Aorta (tissue), 5 donors: Measurements from ENCODE around the gene HOXA5. TPM values are rescaled to one million over a fixed set of nuclear protein-coding genes. Genes with fewer than 3 reads are reported as not detected.

Experiments
- ATAC-seq: fragments of 200-7000 bp; cut with Tn5 transposase; one replicate; pipeline ENCODE4 v1.9.1; 2022; ENCODE audit warnings: moderate library complexity; ENCODE audit not compliant: low FRiP score
- DNase-seq, 2 donors: peaks; one replicate each; pipeline ENCODE4 v3.0.0-alpha.2; 2020
- H3K27ac ChIP-seq, 2 donors: one replicate each; pipeline ENCODE4 v1.5.1; 2013; ENCODE audit warnings: low read length in 2 of 2, mild to moderate bottlenecking in 2 of 2, moderate library complexity in 2 of 2, control low read depth in 1 of 2, inconsistent platforms in 1 of 2, low read depth in 1 of 2
- H3K27me3 ChIP-seq, 2 donors: one replicate each; pipeline ENCODE4 v1.6.1; 2013; ENCODE audit warnings: control low read depth in 1 of 2, low read length in 1 of 2, mild to moderate bottlenecking in 1 of 2, moderate library complexity in 1 of 2; ENCODE audit not compliant: insufficient read depth in 2 of 2, control insufficient read depth in 1 of 2
- H3K36me3 ChIP-seq, 2 donors: one replicate each; pipeline ENCODE4 v1.6.1; 2013; ENCODE audit warnings: control low read depth in 1 of 2, low read length in 1 of 2, mild to moderate bottlenecking in 1 of 2; ENCODE audit not compliant: insufficient read depth in 2 of 2, control insufficient read depth in 1 of 2
- H3K4me1 ChIP-seq, 2 donors: one replicate each; pipeline ENCODE4 v1.6.1; 2013; ENCODE audit warnings: low read length in 2 of 2, control low read depth in 1 of 2, mild to moderate bottlenecking in 1 of 2, moderate library complexity in 1 of 2; ENCODE audit not compliant: insufficient read depth in 2 of 2, control insufficient read depth in 1 of 2
- H3K4me3 ChIP-seq, 2 donors: one replicate each; pipeline ENCODE4 v1.5.1; 2013; ENCODE audit warnings: low read length in 2 of 2, control low read depth in 1 of 2, mild to moderate bottlenecking in 1 of 2
- H3K9me3 ChIP-seq: one replicate; pipeline ENCODE4 v1.6.1; 2013; ENCODE audit warnings: mild to moderate bottlenecking, low read length; ENCODE audit not compliant: control insufficient read depth
- WGBS, 2 donors: extraction: QIAGEN DNeasy Blood & Tissue Kit; methylation state at CpG; one replicate each; pipeline ENCODE4 v1.1.7; 2013; 5-methylcytosine and 5-hydroxymethylcytosine counted together
- intact Hi-C, 2 donors: fragments of 100-400 bp; cut with DNase I; formaldehyde crosslinking; loops; one replicate each; pipeline versions ENCODE4 v1.14.2 to v1.15.0; 2022
- polyA plus RNA-seq, 2 donors: library from polyadenylated mRNA; stranded (reverse); fragments of 200-250 nt; gene quantifications; one replicate each; pipeline ENCODE4 v1.2.3, GENCODE V29; 2013
- total RNA-seq, 2 donors: library from RNA; stranded (reverse); fragmentation: NEBNext Ultra II Directional; extraction: Animal tissue kit (Norgen Biotek cat#: 25700); gene quantifications; one replicate each; pipeline ENCODE4 v1.2.1, GENCODE V29; 2021
- donor health status: healthy with polysubstance abuse.
- donor health status: Bipolar disorder and iron deficiency.
- donor health status: DM: no; HTN: no; CAD: no.
- donor health status: DM: no; HTN: no; CAD: no.
- donor health status: DM: yes; HTN: yes; CAD: no.

HOXA5 gene
- total and polyA plus RNA-seq, 4 donors: 1.6 to 11.8 (median 5.4) TPM

DNA sequence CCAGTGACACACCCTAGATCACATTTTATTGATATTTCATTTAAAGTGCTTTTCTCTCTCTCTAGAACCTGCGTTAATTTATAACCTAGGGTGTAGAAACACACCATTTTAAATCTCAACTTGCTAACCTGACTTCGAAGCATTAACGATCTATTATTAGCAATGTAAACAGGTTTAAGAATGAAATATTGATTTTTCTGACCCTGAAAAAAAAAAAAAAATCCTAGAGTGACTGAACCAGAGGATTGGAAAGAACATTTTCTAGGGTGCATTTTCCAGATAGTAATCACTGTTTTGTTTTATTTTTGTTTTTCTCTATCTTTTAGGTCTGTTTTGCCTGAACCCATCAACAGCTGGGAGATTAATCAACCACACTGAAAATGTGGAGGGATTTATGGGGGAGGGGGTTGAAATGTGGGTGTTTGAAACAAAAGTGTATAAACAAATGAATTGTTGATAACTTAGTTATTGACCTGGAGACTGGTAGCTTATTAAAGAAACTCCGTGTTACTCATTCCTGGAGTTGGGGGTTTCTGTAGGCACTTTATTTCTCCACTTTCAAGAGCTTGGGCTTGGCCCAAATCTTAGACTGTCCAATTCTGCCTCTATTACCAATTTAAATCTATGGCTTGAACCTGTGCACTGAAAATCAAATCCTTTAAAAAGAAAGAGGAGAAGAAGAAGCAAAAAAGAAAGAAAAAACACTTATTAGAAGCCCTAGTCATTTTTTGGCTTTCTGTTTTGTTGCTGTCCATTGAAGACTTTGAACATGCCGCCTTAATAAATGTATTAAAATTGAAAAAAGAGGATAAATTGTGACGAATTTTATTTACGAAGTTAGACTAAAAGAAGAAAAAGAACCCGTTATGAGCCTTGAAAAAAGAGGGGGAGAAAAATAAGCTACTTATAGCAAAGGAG is 43.8 kb downstream of the HOXA5 start:
- Histone ChIP-seq H3K4me1 (no peaks in the 10 kb centered on the region), H3K27me3 (no peaks in the 10 kb centered on the region), H3K4me3 (peak overlapping the region in 1 of 2 donors; percentile 80), H3K36me3 (no peaks in the 10 kb centered on the region), H3K9me3 (no peaks in the 10 kb centered on the region), H3K27ac (peak overlapping the region; percentile 53 to 73)
- DNase-seq (no peak), ATAC-seq (no peak)
- intact Hi-C loops: loop anchor here (2.0 to 5.0 kb wide), 5 partner anchors 33 to 1243 kb away; partner anchors contain the start of genes HOXA4 (in 1 of the 2), HOXA5 (in 1 of the 2) and SKAP2 (in 1 of the 2)
- 34 to 36% methylated on average over 8 of the region's 8 CpGs for WGBS, 2 donors

DNA sequence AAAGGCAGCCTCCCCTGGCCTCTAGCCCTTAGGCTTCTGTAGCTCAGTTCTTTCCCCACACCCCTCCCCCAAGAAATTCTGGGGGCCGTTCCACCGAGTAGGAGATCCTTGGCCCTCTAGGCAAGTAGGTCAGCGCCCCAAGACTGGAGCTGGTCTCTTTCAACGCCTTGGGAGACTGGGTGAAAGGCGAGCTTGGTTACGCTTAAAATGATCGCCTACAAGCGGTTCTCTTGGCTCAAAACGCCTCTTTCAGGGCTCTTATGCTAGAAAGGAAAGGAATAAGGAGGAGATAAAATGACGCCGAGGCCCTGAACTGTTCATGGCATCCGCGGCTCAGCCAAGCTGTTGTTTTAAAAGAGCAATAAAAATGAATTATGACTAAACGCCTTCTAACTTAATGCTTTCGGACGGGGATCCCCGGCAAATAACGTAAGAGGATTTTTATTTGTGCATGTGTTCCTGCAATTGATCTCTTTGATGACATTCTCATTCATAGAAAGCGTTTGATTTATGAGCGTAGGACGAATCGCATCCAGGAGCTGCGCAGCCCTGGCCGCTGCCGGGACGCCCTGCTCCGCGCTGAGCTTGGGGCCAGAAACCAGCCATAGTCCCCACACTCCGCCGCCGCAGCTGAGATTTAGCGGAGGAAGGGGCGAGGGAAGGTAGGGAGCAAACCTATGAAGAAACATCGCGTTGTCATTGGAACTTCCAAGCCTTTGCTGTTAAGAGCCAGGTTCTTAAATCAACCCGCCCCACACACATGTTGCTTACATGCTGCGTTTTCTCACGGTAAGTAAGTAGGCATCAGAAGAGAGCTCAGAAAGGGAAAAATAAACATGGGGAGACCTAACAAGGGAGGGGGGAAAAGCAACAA is 44.7 kb downstream of the HOXA5 start:
- no peaks in the 10 kb centered on the region for H3K27me3 ChIP-seq
- no peaks in the 10 kb centered on the region for H3K9me3 ChIP-seq
- H3K27ac ChIP-seq: peak overlapping the region; percentile 53 to 73
- H3K4me1 ChIP-seq: no peaks in the 10 kb centered on the region
- DNase-seq (peak in 1 of 2 donors; percentile 57), ATAC-seq (peak; percentile 36)
- peak overlapping the region; percentile 80 to 91 for H3K4me3 ChIP-seq
- intact Hi-C loops: loop anchor here (2.0 to 5.0 kb wide), 4 partner anchors 33 to 1242 kb away; partner anchors contain the start of genes HOXA4 (in 1 of the 2) and HOXA5 (in 1 of the 2)
- 3 to 6% methylated on average over 38 of the region's 38 CpGs for WGBS, 2 donors
- H3K36me3 ChIP-seq: no peaks in the 10 kb centered on the region

DNA sequence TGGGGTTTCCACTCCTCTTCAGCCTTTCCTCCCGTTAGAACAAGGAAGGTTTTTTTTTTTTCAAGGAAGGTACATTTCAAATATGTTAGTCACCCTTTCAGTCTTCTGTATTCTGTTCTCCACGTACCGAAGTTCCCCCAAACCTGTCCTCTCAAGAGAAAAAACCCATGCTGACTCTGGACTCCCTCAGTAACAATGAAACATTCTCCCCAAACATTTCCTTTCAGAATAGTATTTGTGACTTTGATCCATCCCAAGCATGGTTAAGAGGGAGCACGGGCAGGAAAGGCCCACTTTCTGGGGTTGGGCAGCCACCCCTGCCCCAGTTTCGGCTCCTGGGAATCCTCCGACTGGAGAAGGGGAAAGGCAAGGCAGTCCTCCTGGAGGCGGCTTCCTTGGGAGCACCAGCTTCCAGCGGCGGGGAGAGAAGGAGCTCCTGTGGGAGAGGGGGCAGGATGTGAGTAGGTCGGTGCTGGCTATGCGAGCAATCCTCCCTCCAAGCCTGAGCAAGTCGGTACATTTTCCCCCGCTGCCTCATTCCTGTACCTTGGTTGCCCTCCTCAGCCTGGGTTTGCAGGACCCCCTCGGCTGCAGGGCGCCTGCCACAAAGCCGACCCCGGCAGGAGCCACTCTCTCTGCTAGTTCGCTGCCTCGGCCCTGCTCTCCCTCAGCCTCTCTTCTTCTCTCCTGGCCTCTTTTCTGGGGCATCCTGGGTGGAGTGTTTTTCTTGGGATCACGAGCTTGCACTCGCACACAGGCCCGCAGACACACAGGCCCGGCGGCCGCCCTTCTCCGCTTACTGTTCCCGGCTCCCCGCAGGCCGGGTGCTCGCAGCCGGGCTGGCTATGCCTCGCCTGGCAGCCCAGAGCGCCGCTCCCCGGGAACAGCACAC is 45.5 kb downstream of the HOXA5 start:
- ATAC-seq (peak; percentile 62), DNase-seq (peak in 1 of 2 donors; percentile 58)
- intact Hi-C loops: loop anchor here (2.0 to 5.0 kb wide), 5 partner anchors 19 to 1241 kb away; partner anchors contain the start of genes HOXA4 (in 1 of the 2) and HOXA5 (in 1 of the 2)
- Histone ChIP-seq H3K9me3 (no peaks in the 10 kb centered on the region), H3K27ac (peak overlapping the region; percentile 53 to 73), H3K36me3 (no peaks in the 10 kb centered on the region), H3K27me3 (no peaks in the 10 kb centered on the region), H3K4me1 (no peaks in the 10 kb centered on the region), H3K4me3 (peak overlapping the region; percentile 80 to 91)
- 3 to 6% methylated on average over 35 of the region's 35 CpGs for WGBS, 2 donors

DNA sequence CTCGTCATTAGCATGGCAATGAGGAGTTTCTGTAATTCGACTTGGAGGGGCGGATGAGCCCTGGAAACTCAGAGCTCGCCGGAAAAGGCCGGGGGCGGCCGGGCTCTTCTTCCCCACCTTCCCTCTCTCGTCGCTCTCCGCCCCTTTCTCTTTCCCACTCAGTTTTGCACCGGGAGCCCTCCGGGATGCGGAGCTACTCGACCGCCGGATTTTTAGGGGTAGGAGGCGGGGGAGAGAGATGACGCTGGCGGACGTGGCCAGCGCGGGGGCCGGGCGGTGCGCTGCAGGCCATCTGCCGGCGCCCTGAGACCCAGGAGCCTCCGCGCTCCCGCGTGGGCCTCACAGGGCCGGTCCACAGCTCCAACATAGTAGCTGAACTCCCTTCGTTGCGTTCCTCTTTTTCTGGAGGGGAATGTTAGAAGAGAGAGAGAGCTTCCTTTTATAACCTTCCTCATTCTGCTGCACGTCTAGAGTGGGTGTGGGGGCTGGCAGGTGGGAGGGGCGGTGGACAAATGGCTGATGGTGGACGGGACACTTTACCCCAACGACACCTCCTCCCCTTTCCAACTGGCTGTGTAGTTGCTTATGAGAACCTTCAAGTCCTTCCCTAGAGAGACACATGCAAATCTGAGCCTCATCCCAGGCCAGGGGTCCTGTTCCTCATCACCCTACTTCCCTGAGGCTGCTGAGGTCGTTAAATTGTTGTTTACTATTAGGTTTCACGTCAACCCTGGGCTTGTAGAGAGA is 46.5 kb downstream of the HOXA5 start:
- peak; percentile 70 for ATAC-seq
- Histone ChIP-seq H3K4me1 (no peaks in the 10 kb centered on the region), H3K9me3 (no peaks in the 10 kb centered on the region), H3K36me3 (no peaks in the 10 kb centered on the region), H3K27me3 (no peaks in the 10 kb centered on the region), H3K4me3 (peak overlapping the region; percentile 80 to 91), H3K27ac (peak overlapping the region; percentile 18 to 90)
- intact Hi-C loops: loop anchor here (1.0 to 5.0 kb wide), 5 partner anchors 20 to 233 kb away; partner anchors contain the start of genes HOXA4 (in 1 of the 2), HOXA5 (in 1 of the 2) and SKAP2 (in 1 of the 2)
- WGBS, 2 donors: 0 to 1% methylated on average over 36 to 41 of the region's 41 CpGs
- DNase-seq: peak; percentile 72 to 83

DNA sequence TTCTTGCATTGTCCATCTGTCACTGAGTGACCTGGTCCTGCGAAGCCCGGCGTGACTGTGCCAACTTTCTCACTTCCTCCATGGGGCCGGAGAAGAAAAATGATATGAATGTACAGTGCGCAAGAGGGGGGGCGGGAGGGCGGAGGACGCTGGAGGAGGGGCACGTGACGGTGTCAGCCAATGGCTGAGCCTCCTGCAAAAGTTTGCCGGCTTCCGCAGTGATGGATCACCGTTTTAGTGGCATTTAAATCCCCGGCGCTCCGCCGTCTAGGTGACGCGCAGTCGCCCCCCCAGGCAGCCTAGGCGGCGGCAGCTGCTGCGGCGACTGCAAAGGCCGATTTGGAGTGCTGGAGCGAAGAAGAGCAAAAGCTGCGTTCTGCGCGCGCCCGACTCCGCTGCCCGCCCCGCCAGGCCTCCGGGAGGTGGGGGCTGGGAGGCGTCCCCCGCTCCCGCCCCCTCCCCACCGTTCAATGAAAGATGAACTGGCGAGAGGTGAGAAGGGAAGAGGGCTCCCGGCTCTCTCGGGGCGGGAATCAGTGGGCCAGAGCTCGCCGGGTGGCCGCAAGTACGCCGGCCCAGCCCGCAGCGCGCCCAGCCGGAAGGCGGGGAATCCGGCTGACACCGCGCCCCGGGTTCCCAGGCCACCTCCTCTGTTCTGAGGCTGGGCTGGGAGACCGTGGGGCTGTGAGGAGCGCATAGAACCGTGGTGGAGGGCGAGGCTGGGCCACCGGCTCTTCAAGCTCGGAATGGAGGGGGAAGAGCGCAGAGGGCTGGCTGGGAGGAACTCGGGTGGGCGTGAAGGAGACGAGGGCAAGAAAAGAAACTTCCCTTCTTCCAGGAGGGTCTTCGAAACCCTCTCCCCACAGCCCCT is 47.3 kb downstream of the HOXA5 start, which contains the start of gene HOXA1:
HOXA1 (minus strand) TSS at position 104 of the 871 bp plus-strand sequence; CDS start at position 16, 88 bp downstream.
- Histone ChIP-seq H3K27me3 (no peaks in the 10 kb centered on the region), H3K36me3 (no peaks in the 10 kb centered on the region), H3K9me3 (no peaks in the 10 kb centered on the region), H3K27ac (peak within 1 kb of the TSS; percentile 18 to 90), H3K4me1 (no peaks in the 10 kb centered on the region), H3K4me3 (peak within 1 kb of the TSS; percentile 80 to 91)
- WGBS, 2 donors: 0% methylated on average over 62 to 68 of the region's 68 CpGs
- intact Hi-C loops: loop anchor here (1.0 to 5.0 kb wide), 5 partner anchors 21 to 232 kb away; partner anchors contain the start of genes HOXA4 (in 1 of the 2), HOXA5 (in 1 of the 2) and SKAP2 (in 1 of the 2)
- DNase-seq (peak; percentile 92 to 95), ATAC-seq (peak; percentile 86)

DNA sequence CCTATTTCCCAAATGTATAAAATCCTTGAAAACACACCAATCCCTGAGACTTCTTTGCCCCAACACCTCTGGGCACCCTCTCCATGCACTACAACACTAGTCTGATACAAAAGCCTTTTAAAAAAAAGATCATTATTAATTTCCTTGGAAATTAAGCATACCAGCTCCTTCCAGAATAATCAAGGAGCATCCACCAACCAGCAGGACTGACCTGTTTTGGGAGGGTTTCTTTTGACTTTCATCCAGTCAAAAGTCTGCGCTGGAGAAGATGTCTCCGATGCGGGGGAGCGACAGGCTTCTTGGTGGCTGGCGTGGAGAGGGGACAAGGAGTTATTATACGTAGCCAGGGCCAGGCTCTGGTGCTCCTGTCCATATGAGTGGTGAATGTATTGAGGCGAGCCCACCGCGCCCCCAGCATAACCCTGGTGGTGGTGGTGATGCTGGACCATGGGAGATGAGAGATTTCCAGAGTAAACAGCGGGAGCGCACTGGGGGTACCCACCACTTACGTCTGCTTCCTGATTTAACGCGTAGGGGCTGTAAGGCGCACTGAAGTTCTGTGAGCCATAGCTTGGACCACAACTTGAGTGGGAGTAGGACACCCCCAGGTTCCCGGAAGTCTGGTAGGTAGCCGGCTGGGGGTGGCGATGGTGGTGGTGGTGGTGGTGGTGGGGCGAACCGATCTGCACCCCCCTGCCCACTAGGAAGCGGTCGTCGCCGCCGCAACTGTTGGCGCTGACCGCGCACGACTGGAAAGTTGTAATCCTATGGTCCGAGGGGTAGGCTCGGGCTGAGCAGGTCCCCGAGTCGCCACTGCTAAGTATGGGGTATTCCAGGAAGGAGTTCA is 48.2 kb downstream of the HOXA5 start:
- WGBS, 2 donors: 23 to 24% methylated on average over 33 of the region's 33 CpGs

More for the DNA sequence above, 48.2 kb downstream of the HOXA5 start:
- H3K27ac ChIP-seq: no peak overlapping the region
- peak overlapping the region in 1 of 2 donors; percentile 80 for H3K4me3 ChIP-seq
- H3K4me1 ChIP-seq: no peaks in the 10 kb centered on the region
- H3K9me3 ChIP-seq: no peaks in the 10 kb centered on the region
- DNase-seq (no peak), ATAC-seq (no peak)
- H3K36me3 ChIP-seq: no peaks in the 10 kb centered on the region
- intact Hi-C loops: loop anchor here (5.0 kb wide), 3 partner anchors 37 to 63 kb away; partner anchors contain the start of genes HOXA4 (in 1 of the 2) and HOXA5 (in 1 of the 2)
- no peaks in the 10 kb centered on the region for H3K27me3 ChIP-seq
